H1 (cell line): Measurements from ENCODE around the gene AGAP1. TPM values are rescaled to one million over a fixed set of nuclear protein-coding genes. Genes with fewer than 3 reads are reported as not detected.

Experiments used
- CTCF ChIA-PET: fragments of 300-600 bp; sonication (Branson Sonifier 250); formaldehyde crosslinking; loops from one replicate; lab custom pipeline; 2021; ENCODE audit not compliant: partially characterized antibody; lab: Charles Lee
- POLR2A ChIA-PET: fragments of 300-600 bp; sonication (Branson Sonifier 250); formaldehyde crosslinking; loops from one replicate; lab custom pipeline; 2021; ENCODE audit warnings: inconsistent platforms; ENCODE audit not compliant: partially characterized antibody; lab: Charles Lee
- DNase-seq, 2 experiments: peaks; one replicate each; pipeline versions ENCODE4 v3.0.0 to v3.0.0-alpha.2; 2010 to 2022; ENCODE audit warnings: low spot score in 2 of 2, low read depth in 1 of 2, mixed read lengths in 1 of 2
- FAIRE-seq: peaks from 2 replicates; lab custom pipeline; 2011; peaks lifted over from hg19 to GRCh38; lab: Jason Lieb, UNC
- H2AFZ ChIP-seq: 2 replicates; pipeline ENCODE4 v1.8.1; 2012; ENCODE audit warnings: low read length, inconsistent platforms
- H2AK5ac ChIP-seq: 2 replicates; pipeline ENCODE4 v1.6.1; 2013; ENCODE audit warnings: low read depth, low read length
- H2BK120ac ChIP-seq: replicated peaks from 2 replicates; pipeline ENCODE3; 2013; ENCODE audit warnings: low read depth, low read length, inconsistent platforms
- H2BK12ac ChIP-seq: 2 replicates; pipeline ENCODE4 v1.6.1; 2013; ENCODE audit warnings: low read depth, low read length
- H2BK15ac ChIP-seq: 2 replicates; pipeline ENCODE4 v1.6.1; 2013; ENCODE audit warnings: low read length
- H2BK20ac ChIP-seq: 2 replicates; pipeline ENCODE4 v1.6.1; 2013; ENCODE audit warnings: low read length
- H2BK5ac ChIP-seq: 2 replicates; pipeline ENCODE4 v1.6.1; 2013; ENCODE audit warnings: low read depth, low read length
- H3K14ac ChIP-seq: 2 replicates; pipeline ENCODE4 v1.6.1; 2013; ENCODE audit warnings: inconsistent platforms; ENCODE audit not compliant: insufficient read length
- H3K18ac ChIP-seq: 2 replicates; pipeline ENCODE4 v1.6.1; 2013; ENCODE audit warnings: low read length; ENCODE audit errors: extremely low read depth
- H3K23ac ChIP-seq: 2 replicates; pipeline ENCODE4 v1.6.1; 2013; ENCODE audit warnings: inconsistent platforms; ENCODE audit not compliant: insufficient read length
- H3K23me2 ChIP-seq: 2 replicates; pipeline ENCODE4 v1.6.1; 2013; ENCODE audit warnings: low read depth, low read length
- H3K27ac ChIP-seq: 2 replicates; pipeline ENCODE4 v1.6.1; 2011; ENCODE audit warnings: low read depth, low read length, inconsistent platforms
- H3K27me3 ChIP-seq, 4 experiments: replicated peaks in 1 of 4; 1 replicate in 1 of 4; 2 replicates in 3 of 4; pipeline versions ENCODE4 v1.6.1 to v1.8.1; 2011 to 2013; ENCODE audit warnings: low read length in 3 of 4, mild to moderate bottlenecking in 3 of 4, inconsistent platforms in 2 of 4, mixed read lengths in 2 of 4, moderate library complexity in 1 of 4; ENCODE audit not compliant: control insufficient read depth in 3 of 4, insufficient read depth in 3 of 4; ENCODE audit errors: extremely low read depth in 1 of 4
- H3K36me3 ChIP-seq, 4 experiments: 2 replicates each; pipeline versions ENCODE4 v1.6.1 to v1.8.1; 2011 to 2013; ENCODE audit warnings: mild to moderate bottlenecking in 4 of 4, low read length in 3 of 4, moderate library complexity in 2 of 4, control low read depth in 1 of 4, inconsistent platforms in 1 of 4; ENCODE audit not compliant: insufficient read depth in 4 of 4, control insufficient read depth in 2 of 4
- H3K4ac ChIP-seq: replicated peaks from 2 replicates; pipeline ENCODE3; 2013; ENCODE audit warnings: low read length, low read depth, mixed read lengths, inconsistent platforms; ENCODE audit not compliant: insufficient read length
- H3K4me1 ChIP-seq, 4 experiments: replicated peaks in 1 of 4; 1 replicate in 1 of 4; 2 replicates in 3 of 4; pipeline versions ENCODE4 v1.6.1 to v1.8.1; 2011 to 2013; ENCODE audit warnings: low read length in 3 of 4, inconsistent platforms in 2 of 4, mixed read lengths in 1 of 4; ENCODE audit not compliant: insufficient read depth in 4 of 4, control insufficient read depth in 3 of 4
- H3K4me2 ChIP-seq, 2 experiments: 2 replicates each; pipeline versions ENCODE4 v1.6.1 to v1.8.1; 2011 to 2013; ENCODE audit warnings: low read depth in 2 of 2, low read length in 2 of 2, control low read depth in 1 of 2, inconsistent platforms in 1 of 2, mild to moderate bottlenecking in 1 of 2; ENCODE audit not compliant: insufficient read depth in 1 of 2
- H3K4me3 ChIP-seq, 4 experiments: fragments of 200-600, 300-600 bp in 1 of 4; sonication (generic), shearing (Covaris generic), sonication (Bioruptor Twin) in 1 of 4; 2 replicates each; pipeline versions ENCODE4 v1.5.1 to v1.8.1; 2011 to 2016; ENCODE audit warnings: low read length in 4 of 4, low read depth in 3 of 4, control low read depth in 2 of 4, inconsistent platforms in 2 of 4, mild to moderate bottlenecking in 2 of 4, mixed read lengths in 1 of 4, moderate library complexity in 1 of 4; ENCODE audit not compliant: insufficient read depth in 2 of 4; ENCODE audit errors: extremely low read depth in 1 of 4
- H3K56ac ChIP-seq: replicated peaks from 2 replicates; pipeline ENCODE3; 2013; ENCODE audit warnings: low read depth, mild to moderate bottlenecking, mixed read lengths, low read length, inconsistent platforms; ENCODE audit not compliant: insufficient read length
- H3K79me1 ChIP-seq: 2 replicates; pipeline ENCODE4 v1.6.1; 2013; ENCODE audit warnings: low read depth, low read length, control low read depth
- H3K79me2 ChIP-seq, 2 experiments: 2 replicates each; pipeline versions ENCODE4 v1.6.1 to v1.8.1; 2012 to 2013; ENCODE audit warnings: low read length in 2 of 2, mild to moderate bottlenecking in 2 of 2, inconsistent platforms in 1 of 2; ENCODE audit not compliant: insufficient read depth in 2 of 2, control insufficient read depth in 1 of 2
- H3K9ac ChIP-seq, 4 experiments: replicated peaks in 1 of 4; 1 replicate in 1 of 4; 2 replicates in 3 of 4; pipeline versions ENCODE4 v1.6.1 to v1.8.1; 2011 to 2013; ENCODE audit warnings: low read depth in 3 of 4, low read length in 3 of 4, control low read depth in 2 of 4, mild to moderate bottlenecking in 2 of 4, moderate library complexity in 2 of 4, inconsistent platforms in 1 of 4; ENCODE audit errors: extremely low read depth in 1 of 4
- H3K9me3 ChIP-seq, 2 experiments: 2 replicates each; pipeline versions ENCODE4 v1.6.1 to v1.8.1; 2012 to 2013; ENCODE audit warnings: mild to moderate bottlenecking in 2 of 2, moderate library complexity in 2 of 2, control low read depth in 1 of 2, inconsistent platforms in 1 of 2, low read depth in 1 of 2, low read length in 1 of 2, mixed read lengths in 1 of 2; ENCODE audit not compliant: insufficient read depth in 2 of 2
- H4K20me1 ChIP-seq, 2 experiments: replicated peaks in 1 of 2; 2 replicates each; pipeline versions ENCODE3 to v1.8.1; 2011 to 2013; ENCODE audit warnings: inconsistent platforms in 2 of 2, low read length in 2 of 2, mild to moderate bottlenecking in 1 of 2; ENCODE audit not compliant: insufficient read depth in 2 of 2, control insufficient read depth in 1 of 2
- H4K5ac ChIP-seq: 2 replicates; pipeline ENCODE4 v1.6.1; 2013; ENCODE audit warnings: low read length, low read depth, mixed read lengths, inconsistent platforms; ENCODE audit not compliant: insufficient read length
- H4K8ac ChIP-seq: 2 replicates; pipeline ENCODE4 v1.8.0; 2013; ENCODE audit warnings: mild to moderate bottlenecking, moderate library complexity, low read length, inconsistent platforms; ENCODE audit not compliant: insufficient read depth; ENCODE audit errors: extremely low read depth
- H4K91ac ChIP-seq: replicated peaks from 2 replicates; pipeline ENCODE3; 2013; ENCODE audit warnings: low read length, mixed read lengths, inconsistent platforms; ENCODE audit not compliant: insufficient read length
- TEAD4 ChIP-seq: IDR thresholded peaks from 2 replicates; pipeline ENCODE4 v1.6.1; 2012; ENCODE audit warnings: low read depth, low read length, inconsistent platforms, mixed read lengths
- ZNF274 ChIP-seq: IDR thresholded peaks from 2 replicates; pipeline ENCODE4 v1.7.0; 2012; ENCODE audit warnings: low read length, borderline replicate concordance; ENCODE audit errors: extremely low read depth
- WGBS, 2 experiments: shearing (Covaris generic) in 1 of 2; methylation state at CpG; one replicate each; pipeline versions ENCODE4 v1.1.6 to v1.1.7; 2013 to 2015; ENCODE audit warnings: low lambda C conversion rate in 2 of 2, mixed read lengths in 2 of 2, inconsistent platforms in 1 of 2, low coverage in 1 of 2, missing lambda C conversion rate in 1 of 2; ENCODE audit not compliant: insufficient replicate concordance in 2 of 2, insufficient coverage in 1 of 2, insufficient read length in 1 of 2; ENCODE audit errors: extremely low coverage in 1 of 2, missing lambda C conversion rate in 1 of 2; 5-methylcytosine and 5-hydroxymethylcytosine counted together
- polyA plus RNA-seq, 7 experiments: library from polyadenylated mRNA; depleted of rRNA in 3 of 7; stranded (reverse) in 5 of 7; unstranded in 2 of 7; fragments of >200 nt in 5 of 7; fragments of 200-250 nt in 2 of 7; gene quantifications; 1 replicate in 5 of 7; 2 replicates in 1 of 7; 4 replicates in 1 of 7; pipeline versions ENCODE4 v1.2.1 to v1.2.3, GENCODE V29; 2011 to 2013; ENCODE audit warnings: missing spikeins in 2 of 7, mixed read lengths in 2 of 7
- total RNA-seq: library from RNA; stranded (reverse); fragmentation: NEBNext Ultra II Directional; extraction: Animal tissue kit (Norgen Biotek cat#: 25700); gene quantifications from 2 replicates; pipeline ENCODE4 v1.2.1, GENCODE V29; 2021

The AGAP1 gene
- total and polyA plus RNA-seq, 2 of the 8 experiments (the other 6 are each of a cell fraction or from before 2014, with no cell fraction given): 18.1 to 39.4 TPM

- Histone ChIP-seq H2BK120ac (no peak overlapping the region), H2BK5ac (no peak overlapping the region), H3K79me1 (peaks cover 4% of the 10 kb centered on the region), H3K56ac (no peak overlapping the region), H3K23ac (no peak overlapping the region), H3K9me3 (no peaks in the 10 kb centered on the region), H3K4me1 (peaks cover 0 to 17% (median 8%) of the 10 kb centered on the region in 4 experiments; a peak in 6 of 7 replicates), H2AK5ac (no peak overlapping the region), H2BK12ac (no peak overlapping the region), H3K9ac (no peak overlapping the region), H3K4ac (no peak overlapping the region), H3K14ac (no peak overlapping the region), H3K18ac (no peak overlapping the region), H3K23me2 (no peaks in the 10 kb centered on the region), H4K5ac (no peak overlapping the region), H4K8ac (no peak overlapping the region), H2BK20ac (no peak overlapping the region), H3K4me3 (no peak overlapping the region), H3K79me2 (no peaks in the 10 kb centered on the region), H4K20me1 (no peaks in the 10 kb centered on the region), H2AFZ (no peak overlapping the region), H3K27ac (no peak overlapping the region), H3K27me3 (no peaks in the 10 kb centered on the region), H3K4me2 (no peak overlapping the region), H4K91ac (no peak overlapping the region), H3K36me3 (no peaks in the 10 kb centered on the region), H2BK15ac (no peak overlapping the region)
- WGBS, 2 experiments: 95% methylated on average over 19 of the region's 20 CpGs; no CpG with 5 or more reads in 1 of the 2 experiments
- DNase-seq: no peak
- ChIA-PET CTCF (interaction anchor here (0.6 to 1.2 kb wide), 2 partner anchors 30 to 123 kb away, joined by 3 read pairs; no protein-coding TSS in a partner anchor), POLR2A (no interaction called here)
- FAIRE-seq: no peak
- TF ChIP-seq TEAD4 (no peak), ZNF274 (no peak)
Measured at GRCh38 chr2:235992024-235992423, 498.2 kb downstream of the AGAP1 start.
